ACC112 (cell line): ENCODE data around the gene RHBDD3.

Experiments used
- H2AFZ ChIP-seq: fragments of 200-600 bp; sonication (generic); one replicate; pipeline ENCODE4 v1.6.0; 2017; ENCODE audit warnings: antibody characterized with exemption, low read length; ENCODE audit not compliant: unreplicated experiment
- H3K27ac ChIP-seq: fragments of 200-600 bp; sonication (generic); 2 replicates; pipeline ENCODE4 v1.5.1; 2014; ENCODE audit warnings: low read depth, mild to moderate bottlenecking, antibody characterized with exemption, low read length, moderate library complexity
- H3K27me3 ChIP-seq: fragments of 200-600 bp; sonication (generic); 2 replicates; pipeline ENCODE4 v1.6.1; 2014; ENCODE audit warnings: mild to moderate bottlenecking, antibody characterized with exemption, low read length, moderate library complexity, mixed read lengths; ENCODE audit not compliant: insufficient read depth
- H3K36me3 ChIP-seq: fragments of 200-600 bp; sonication (generic); 2 replicates; pipeline ENCODE4 v1.6.1; 2016; ENCODE audit warnings: mild to moderate bottlenecking, antibody characterized with exemption, low read length, moderate library complexity, mixed read lengths; ENCODE audit not compliant: insufficient read depth
- H3K4me1 ChIP-seq: fragments of 200-600 bp; sonication (generic); one replicate; pipeline ENCODE4 v1.6.1; 2016; ENCODE audit warnings: low read length, mixed read lengths; ENCODE audit not compliant: insufficient read depth, unreplicated experiment, control insufficient read depth
- H3K4me3 ChIP-seq: fragments of 200-600 bp; sonication (generic); 2 replicates; pipeline ENCODE4 v1.5.1; 2014; ENCODE audit warnings: mild to moderate bottlenecking, low read depth, low read length
- H3K79me2 ChIP-seq: fragments of 200-600 bp; sonication (generic); one replicate; pipeline ENCODE4 v1.6.0; 2016; ENCODE audit warnings: low read length; ENCODE audit not compliant: control insufficient read depth, unreplicated experiment, insufficient read depth

The RHBDD3 gene

DNA sequence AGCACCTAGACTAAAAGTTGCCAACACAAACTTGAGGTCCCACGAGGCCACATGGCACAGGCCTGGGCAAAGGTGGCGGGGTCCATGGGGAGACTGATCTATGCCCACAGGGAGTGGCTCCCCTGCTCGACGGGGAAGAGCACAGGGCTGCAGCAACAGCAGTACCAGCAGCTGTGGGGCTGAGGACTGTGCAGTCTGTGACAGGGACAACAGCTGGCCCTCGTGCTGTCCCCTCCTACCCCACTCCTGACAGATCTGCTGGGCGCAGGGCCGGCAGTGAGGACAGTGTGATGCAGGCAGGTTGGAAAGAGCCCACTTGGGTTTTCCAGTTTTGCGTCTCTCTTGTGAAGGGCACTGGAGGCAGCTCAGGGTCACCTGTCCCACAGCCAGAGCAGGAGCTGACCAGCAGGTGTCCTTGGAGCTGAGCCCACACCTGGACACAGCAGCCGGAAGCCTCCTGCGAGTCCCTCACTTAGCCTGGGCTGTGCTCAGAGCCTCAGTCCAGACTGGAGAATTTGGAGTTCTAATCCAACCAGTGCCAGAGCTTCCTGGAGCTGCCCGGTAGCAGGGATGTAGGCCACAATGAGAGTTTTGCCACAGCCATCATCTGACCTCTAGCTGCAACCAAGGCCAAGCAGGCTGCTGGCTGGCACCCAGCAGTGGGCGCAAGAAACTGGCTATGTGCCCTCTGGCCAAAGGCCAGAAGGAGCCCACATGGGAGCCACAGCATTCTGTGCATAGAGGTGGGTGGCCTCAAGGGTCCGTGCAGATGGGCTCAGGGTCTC lies 35.1 kb upstream of the RHBDD3 start:
- Histone ChIP-seq H3K79me2 (no peaks in the 10 kb centered on the region), H2AFZ (no peak overlapping the region), H3K4me3 (no peak overlapping the region), H3K27me3 (no peaks in the 10 kb centered on the region), H3K27ac (no peak overlapping the region), H3K36me3 (0 out of 2 replicates have a peak, but pooled peaks cover 1% of the 10 kb centered on the region), H3K4me1 (no peaks in the 10 kb centered on the region)

DNA sequence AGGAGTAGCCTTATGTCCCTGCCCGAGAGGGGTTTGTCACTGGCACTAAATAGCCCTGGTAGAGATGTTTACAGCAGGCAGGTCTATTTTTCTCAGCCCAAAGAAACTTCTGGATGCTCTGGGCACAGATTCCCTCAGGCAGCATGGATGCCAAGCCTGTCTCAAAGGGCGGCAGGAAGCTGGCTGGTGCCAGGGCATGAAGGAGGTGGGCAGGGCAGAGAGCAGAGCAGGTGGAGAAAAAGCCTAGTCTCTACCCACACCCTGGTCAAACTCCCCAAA lies 34.6 kb upstream of the RHBDD3 start:
- no peaks in the 10 kb centered on the region for H3K27me3 ChIP-seq
- no peak overlapping the region for H3K4me3 ChIP-seq
- no peaks in the 10 kb centered on the region for H3K79me2 ChIP-seq
- H2AFZ ChIP-seq: no peak overlapping the region
- 0 out of 2 replicates have a peak, but pooled peaks cover 4% of the 10 kb centered on the region for H3K36me3 ChIP-seq
- H3K27ac ChIP-seq: no peak overlapping the region
- H3K4me1 ChIP-seq: no peaks in the 10 kb centered on the region

DNA sequence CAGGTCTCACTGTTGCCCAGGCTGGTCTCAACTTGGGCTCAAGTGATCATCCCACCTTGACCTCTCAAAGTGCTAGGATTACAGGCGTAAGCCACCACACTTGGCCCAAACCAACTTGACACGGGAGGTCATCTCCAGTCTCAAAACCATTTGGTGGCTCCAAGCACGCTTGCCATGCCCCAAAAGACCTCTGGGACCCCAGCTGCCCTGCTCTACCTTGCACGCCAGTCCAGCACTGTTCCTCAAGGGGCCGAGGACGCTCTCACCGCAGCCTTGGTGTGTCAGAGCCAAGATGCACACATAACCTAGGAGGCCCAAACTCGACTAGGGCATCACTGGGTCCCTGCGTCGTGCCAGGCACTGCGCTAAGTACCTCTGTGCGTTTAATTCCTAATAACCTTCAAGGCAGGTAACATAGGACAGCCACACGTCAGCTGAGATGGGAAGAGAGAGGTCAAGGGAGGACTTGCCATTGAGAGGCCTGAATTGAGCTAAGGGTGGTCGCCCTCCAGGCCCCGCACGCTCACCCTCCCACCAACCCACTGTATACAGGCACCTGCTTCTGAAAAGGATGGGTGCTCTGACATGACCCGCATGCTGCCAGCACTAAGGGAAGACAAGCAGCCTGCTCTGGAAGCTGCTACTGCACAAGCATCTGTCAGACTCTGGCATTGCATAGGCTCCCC lies 34.1 kb upstream of the RHBDD3 start:
- Histone ChIP-seq H3K27me3 (no peaks in the 10 kb centered on the region), H3K27ac (no peak overlapping the region), H3K4me1 (no peaks in the 10 kb centered on the region), H3K4me3 (no peak overlapping the region), H3K79me2 (no peaks in the 10 kb centered on the region), H3K36me3 (0 out of 2 replicates have a peak, but pooled peaks cover 4% of the 10 kb centered on the region), H2AFZ (no peak overlapping the region)

GRCh38 chr22:29300807-29301601 lies 33.2 kb upstream of the RHBDD3 start:
- Histone ChIP-seq H3K4me1 (no peaks in the 10 kb centered on the region), H3K27ac (no peak overlapping the region), H3K4me3 (no peak overlapping the region), H3K79me2 (no peaks in the 10 kb centered on the region), H2AFZ (no peak overlapping the region), H3K36me3 (peaks cover 7% of the 10 kb centered on the region; the same call in 1 of the 2 replicates), H3K27me3 (no peaks in the 10 kb centered on the region)

GRCh38 chr22:29300467-29300806 lies 32.7 kb upstream of the RHBDD3 start:
- Histone ChIP-seq H3K4me1 (no peaks in the 10 kb centered on the region), H3K4me3 (no peak overlapping the region), H2AFZ (no peak overlapping the region), H3K27me3 (no peaks in the 10 kb centered on the region), H3K27ac (no peak overlapping the region), H3K79me2 (no peaks in the 10 kb centered on the region), H3K36me3 (peaks cover 11% of the 10 kb centered on the region; the same call in 1 of the 2 replicates)

DNA sequence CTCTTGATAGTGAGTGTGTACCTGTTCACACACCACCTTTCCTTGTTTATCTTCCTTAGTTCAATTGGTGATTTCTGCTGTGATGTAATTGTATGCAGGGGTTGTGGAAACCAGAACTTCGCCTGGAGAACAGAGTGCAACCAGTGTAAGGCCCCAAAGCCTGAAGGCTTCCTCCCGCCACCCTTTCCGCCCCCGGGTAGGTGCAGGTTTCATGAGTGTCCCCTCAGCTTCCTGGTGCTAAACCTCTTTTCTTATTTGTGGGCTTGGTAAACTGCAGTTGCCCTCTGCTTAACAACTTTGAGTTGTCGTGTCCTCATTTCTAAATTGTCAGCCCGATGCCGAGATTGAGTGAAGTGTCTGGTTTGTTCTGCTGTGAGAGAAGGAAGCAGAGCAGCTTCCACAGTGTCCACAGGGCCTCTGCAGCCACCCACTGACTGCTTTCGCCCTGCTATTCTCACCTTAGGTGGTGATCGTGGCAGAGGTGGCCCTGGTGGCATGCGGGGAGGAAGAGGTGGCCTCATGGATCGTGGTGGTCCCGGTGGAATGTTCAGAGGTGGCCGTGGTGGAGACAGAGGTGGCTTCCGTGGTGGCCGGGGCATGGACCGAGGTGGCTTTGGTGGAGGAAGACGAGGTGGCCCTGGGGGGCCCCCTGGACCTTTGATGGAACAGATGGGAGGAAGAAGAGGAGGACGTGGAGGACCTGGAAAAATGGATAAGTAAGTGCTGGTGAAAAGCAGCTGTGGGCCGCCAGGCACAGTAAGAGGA lies 31.5 kb upstream of the RHBDD3 start:
- no peaks in the 10 kb centered on the region for H3K27me3 ChIP-seq
- H3K4me3 ChIP-seq: no peak overlapping the region
- H2AFZ ChIP-seq: no peak overlapping the region
- no peak overlapping the region for H3K27ac ChIP-seq
- H3K36me3 ChIP-seq: peaks cover 11% of the 10 kb centered on the region; the same call in 1 of the 2 replicates
- no peaks in the 10 kb centered on the region for H3K79me2 ChIP-seq
- no peaks in the 10 kb centered on the region for H3K4me1 ChIP-seq

DNA sequence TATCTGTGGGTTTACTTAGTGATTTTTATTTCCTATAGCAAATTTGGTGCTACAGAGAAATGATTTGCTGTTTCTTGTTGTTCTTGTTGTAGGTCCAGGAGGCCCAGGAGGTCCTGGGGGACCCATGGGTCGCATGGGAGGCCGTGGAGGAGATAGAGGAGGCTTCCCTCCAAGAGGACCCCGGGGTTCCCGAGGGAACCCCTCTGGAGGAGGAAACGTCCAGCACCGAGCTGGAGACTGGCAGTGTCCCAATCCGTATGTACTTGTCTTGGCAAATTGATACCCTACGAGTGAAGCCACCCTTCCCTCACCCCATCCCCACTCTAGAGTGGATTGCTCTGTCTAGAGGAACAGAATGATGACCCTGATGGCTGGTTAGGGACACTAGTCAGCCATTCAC lies 30.9 kb upstream of the RHBDD3 start:
- H3K27ac ChIP-seq: no peak overlapping the region
- H3K4me1 ChIP-seq: no peaks in the 10 kb centered on the region
- no peak overlapping the region for H3K4me3 ChIP-seq
- H2AFZ ChIP-seq: no peak overlapping the region
- H3K79me2 ChIP-seq: no peaks in the 10 kb centered on the region
- no peaks in the 10 kb centered on the region for H3K27me3 ChIP-seq
- H3K36me3 ChIP-seq: peaks cover 11% of the 10 kb centered on the region; the same call in 1 of the 2 replicates

- Histone ChIP-seq H3K27ac (no peak overlapping the region), H3K27me3 (no peaks in the 10 kb centered on the region), H3K4me1 (no peaks in the 10 kb centered on the region), H3K4me3 (no peak overlapping the region), H3K36me3 (peaks cover 22% of the 10 kb centered on the region), H2AFZ (no peak overlapping the region), H3K79me2 (peaks cover 16% of the 10 kb centered on the region)
These were observed 24.6 kb upstream of the RHBDD3 start for GRCh38 chr22:29292379-29292778.

DNA sequence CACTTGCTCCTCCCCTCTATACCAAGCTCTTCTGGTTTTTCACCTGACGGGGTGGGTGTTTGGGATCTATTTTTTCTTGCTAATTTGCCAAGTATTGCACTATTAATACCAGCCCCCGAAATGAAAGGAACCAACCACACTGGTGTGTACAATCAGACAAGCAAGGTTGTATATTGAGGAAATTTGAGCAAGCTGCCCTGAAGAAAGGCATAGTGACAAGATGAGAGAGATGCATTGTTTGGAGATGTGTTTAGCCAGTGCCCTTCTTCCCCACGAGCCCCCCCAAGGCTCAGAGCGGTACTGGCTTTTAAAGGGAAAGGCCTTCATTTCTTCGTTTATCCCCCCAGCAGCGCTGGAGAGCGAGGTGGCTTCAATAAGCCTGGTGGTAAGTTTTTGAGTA lies 23.4 kb upstream of the RHBDD3 start:
- H3K27ac ChIP-seq: no peak overlapping the region
- no peaks in the 10 kb centered on the region for H3K27me3 ChIP-seq
- H3K4me1 ChIP-seq: no peaks in the 10 kb centered on the region
- no peak overlapping the region for H2AFZ ChIP-seq
- H3K4me3 ChIP-seq: no peak overlapping the region
- H3K36me3 ChIP-seq: peaks cover 21% of the 10 kb centered on the region
- peaks cover 19% of the 10 kb centered on the region for H3K79me2 ChIP-seq

- Histone ChIP-seq H2AFZ (no peak overlapping the region), H3K27me3 (no peaks in the 10 kb centered on the region), H3K79me2 (peaks cover 23% of the 10 kb centered on the region), H3K27ac (no peak overlapping the region), H3K36me3 (peaks cover 15% of the 10 kb centered on the region), H3K4me1 (no peaks in the 10 kb centered on the region), H3K4me3 (no peak overlapping the region)
These were observed 22.3 kb upstream of the RHBDD3 start for GRCh38 chr22:29290061-29290460.
